SK-N-SH treated with all-trans-retinoic acid at 6 μM for 48 hours (cell line): ENCODE measurements around the gene TAL2.

ENCODE experiments used
- ATAC-seq: fragments of 200-7000 bp; cut with Tn5 transposase; 3 replicates; pipeline ENCODE4 v1.9.1; 2020; ENCODE audit warnings: mild to moderate bottlenecking, moderate library complexity
- BACH2 ChIP-seq: fragments of 250-450 bp; sonication (Bioruptor Pico); IDR thresholded peaks from 2 replicates; pipeline ENCODE4 v1.9.0; 2021; ENCODE audit warnings: mild to moderate bottlenecking, borderline replicate concordance
- CSDC2 ChIP-seq: fragments of 250-450 bp; sonication (Bioruptor Pico); IDR thresholded peaks from 2 replicates; pipeline ENCODE4 v1.5.0; 2020; ENCODE audit warnings: mild to moderate bottlenecking, moderate library complexity
- CSRNP3 ChIP-seq: fragments of 250-450 bp; sonication (Bioruptor Pico); IDR thresholded peaks from 2 replicates; pipeline ENCODE4 v1.5.1; 2021; ENCODE audit warnings: mild to moderate bottlenecking, moderate library complexity
- ESRRG ChIP-seq: fragments of 250-450 bp; sonication (Bioruptor Pico); IDR thresholded peaks from 2 replicates; pipeline ENCODE4 v1.6.1; 2021; ENCODE audit warnings: mild to moderate bottlenecking
- GLIS3 ChIP-seq: fragments of 250-450 bp; sonication (Bioruptor Pico); IDR thresholded peaks from 2 replicates; pipeline ENCODE4 v1.5.0; 2020; ENCODE audit warnings: mild to moderate bottlenecking, moderate library complexity
- ISL1 ChIP-seq: fragments of 250-450 bp; sonication (Bioruptor Pico); IDR thresholded peaks from 2 replicates; pipeline ENCODE4 v2.1.2; 2022; ENCODE audit warnings: mild to moderate bottlenecking, moderate library complexity
- OSR1 ChIP-seq: fragments of 250-450 bp; sonication (Bioruptor Pico); IDR thresholded peaks from 2 replicates; pipeline ENCODE4 v1.8.0; 2022; ENCODE audit warnings: moderate library complexity, mild to moderate bottlenecking, inconsistent platforms
- PPARA ChIP-seq: fragments of 250-450 bp; sonication (Bioruptor Pico); IDR thresholded peaks from 2 replicates; pipeline ENCODE4 v1.5.0; 2020; ENCODE audit warnings: mild to moderate bottlenecking, borderline replicate concordance
- RARB ChIP-seq: fragments of 250-450 bp; sonication (Bioruptor Pico); IDR thresholded peaks from 2 replicates; pipeline ENCODE4 v1.8.0; 2021; ENCODE audit warnings: mild to moderate bottlenecking, moderate library complexity
- SNAI2 ChIP-seq: fragments of 250-450 bp; sonication (Bioruptor Pico); IDR thresholded peaks from 2 replicates; pipeline ENCODE4 v1.5.0; 2020; ENCODE audit warnings: mild to moderate bottlenecking, moderate library complexity
- TCF4 ChIP-seq: fragments of 250-450 bp; sonication (Bioruptor Pico); IDR thresholded peaks from 2 replicates; pipeline ENCODE4 v1.8.0; 2021; ENCODE audit warnings: mild to moderate bottlenecking, moderate library complexity, borderline replicate concordance
- TOX ChIP-seq: fragments of 250-450 bp; sonication (Bioruptor Pico); IDR thresholded peaks from 2 replicates; pipeline ENCODE4 v1.8.0; 2021; ENCODE audit warnings: mild to moderate bottlenecking, moderate library complexity, borderline replicate concordance
- TSHZ2 ChIP-seq: fragments of 250-450 bp; sonication (Bioruptor Pico); IDR thresholded peaks from 2 replicates; pipeline ENCODE4 v1.5.0; 2020; ENCODE audit warnings: mild to moderate bottlenecking, moderate library complexity
- ZC3H10 ChIP-seq: fragments of 250-450 bp; sonication (Bioruptor Pico); IDR thresholded peaks from 2 replicates; pipeline ENCODE4 v1.5.1; 2021; ENCODE audit warnings: mild to moderate bottlenecking, moderate library complexity
- ZFP3 ChIP-seq: fragments of 250-450 bp; sonication (Bioruptor Pico); IDR thresholded peaks from 2 replicates; pipeline ENCODE4 v1.5.0; 2020; ENCODE audit warnings: mild to moderate bottlenecking, moderate library complexity
- ZNF565 ChIP-seq: fragments of 450-650 bp; formaldehyde crosslinking; conservative IDR thresholded peaks from 2 replicates; pipeline ENCODE4 v1.5.0; 2020; ENCODE audit warnings: low read depth, mild to moderate bottlenecking, moderate library complexity
- ZNF70 ChIP-seq: fragments of 450-650 bp; formaldehyde crosslinking; IDR thresholded peaks from 2 replicates; pipeline ENCODE4 v1.5.0; 2020; ENCODE audit warnings: mild to moderate bottlenecking, moderate library complexity
- ZNF8 ChIP-seq: fragments of 450-650 bp; formaldehyde crosslinking; IDR thresholded peaks from 2 replicates; pipeline ENCODE4 v1.5.0; 2020; ENCODE audit warnings: mild to moderate bottlenecking, moderate library complexity
- TF ChIP-seq, protein P1 (sequence below): fragments of 250-450 bp; sonication (Bioruptor Pico); IDR thresholded peaks from 2 replicates; pipeline ENCODE4 v1.8.0; 2020; ENCODE audit warnings: mild to moderate bottlenecking, moderate library complexity, borderline replicate concordance
- TF ChIP-seq, protein P2 (sequence below): fragments of 250-450 bp; sonication (Bioruptor Pico); IDR thresholded peaks from 2 replicates; pipeline ENCODE4 v1.5.1; 2020; ENCODE audit warnings: low read depth, mild to moderate bottlenecking, moderate library complexity

TAL2 gene

GRCh38 chr9:105678781-105679180, 16.5 kb downstream of the TAL2 start:
- ATAC-seq = no peak
- TF ChIP-seq RARB (CRISPR knock-in tag) (no peak), TOX (CRISPR knock-in tag) (no peak), TSHZ2 (CRISPR knock-in tag) (no peak), ZNF8 (CRISPR knock-in tag) (no peak), ISL1 (no peak), PPARA (CRISPR knock-in tag) (no peak), TCF4 (CRISPR knock-in tag) (no peak), CSRNP3 (CRISPR knock-in tag) (no peak), ZC3H10 (no peak), ZFP3 (CRISPR knock-in tag) (no peak), ZNF565 (CRISPR knock-in tag) (no peak), ZNF70 (CRISPR knock-in tag) (no peak), CSDC2 (CRISPR knock-in tag) (no peak), OSR1 (CRISPR knock-in tag) (no peak), GLIS3 (CRISPR knock-in tag) (no peak)
- TF ChIP-seq, protein P1, sequence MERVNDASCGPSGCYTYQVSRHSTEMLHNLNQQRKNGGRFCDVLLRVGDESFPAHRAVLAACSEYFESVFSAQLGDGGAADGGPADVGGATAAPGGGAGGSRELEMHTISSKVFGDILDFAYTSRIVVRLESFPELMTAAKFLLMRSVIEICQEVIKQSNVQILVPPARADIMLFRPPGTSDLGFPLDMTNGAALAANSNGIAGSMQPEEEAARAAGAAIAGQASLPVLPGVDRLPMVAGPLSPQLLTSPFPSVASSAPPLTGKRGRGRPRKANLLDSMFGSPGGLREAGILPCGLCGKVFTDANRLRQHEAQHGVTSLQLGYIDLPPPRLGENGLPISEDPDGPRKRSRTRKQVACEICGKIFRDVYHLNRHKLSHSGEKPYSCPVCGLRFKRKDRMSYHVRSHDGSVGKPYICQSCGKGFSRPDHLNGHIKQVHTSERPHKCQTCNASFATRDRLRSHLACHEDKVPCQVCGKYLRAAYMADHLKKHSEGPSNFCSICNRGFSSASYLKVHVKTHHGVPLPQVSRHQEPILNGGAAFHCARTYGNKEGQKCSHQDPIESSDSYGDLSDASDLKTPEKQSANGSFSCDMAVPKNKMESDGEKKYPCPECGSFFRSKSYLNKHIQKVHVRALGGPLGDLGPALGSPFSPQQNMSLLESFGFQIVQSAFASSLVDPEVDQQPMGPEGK (CRISPR knock-in tag) = no peak
- TF ChIP-seq, protein P2, sequence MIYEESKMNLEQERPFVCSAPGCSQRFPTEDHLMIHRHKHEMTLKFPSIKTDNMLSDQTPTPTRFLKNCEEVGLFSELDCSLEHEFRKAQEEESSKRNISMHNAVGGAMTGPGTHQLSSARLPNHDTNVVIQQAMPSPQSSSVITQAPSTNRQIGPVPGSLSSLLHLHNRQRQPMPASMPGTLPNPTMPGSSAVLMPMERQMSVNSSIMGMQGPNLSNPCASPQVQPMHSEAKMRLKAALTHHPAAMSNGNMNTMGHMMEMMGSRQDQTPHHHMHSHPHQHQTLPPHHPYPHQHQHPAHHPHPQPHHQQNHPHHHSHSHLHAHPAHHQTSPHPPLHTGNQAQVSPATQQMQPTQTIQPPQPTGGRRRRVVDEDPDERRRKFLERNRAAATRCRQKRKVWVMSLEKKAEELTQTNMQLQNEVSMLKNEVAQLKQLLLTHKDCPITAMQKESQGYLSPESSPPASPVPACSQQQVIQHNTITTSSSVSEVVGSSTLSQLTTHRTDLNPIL (CRISPR knock-in tag) = no peak
- TF ChIP-seq, all 23 proteins: peak for 0

- TF ChIP-seq, protein P1 (CRISPR knock-in tag) = no peak
- TF ChIP-seq CSRNP3 (CRISPR knock-in tag) (no peak), GLIS3 (CRISPR knock-in tag) (no peak), TCF4 (CRISPR knock-in tag) (no peak), CSDC2 (CRISPR knock-in tag) (no peak), SNAI2 (CRISPR knock-in tag) (no peak), OSR1 (CRISPR knock-in tag) (no peak), ZFP3 (CRISPR knock-in tag) (no peak), BACH2 (CRISPR knock-in tag) (no peak), ZC3H10 (no peak), ESRRG (CRISPR knock-in tag) (no peak), ZNF8 (CRISPR knock-in tag) (no peak)
- TF ChIP-seq, protein P2 (CRISPR knock-in tag) = no peak
- TF ChIP-seq, all 23 proteins: peak for 0
- no peak for ATAC-seq
These were observed 17.2 kb downstream of the TAL2 start for GRCh38 chr9:105679257-105680022.
